HL-60 (cell line): ENCODE data around the gene MAPKAPK3.

ENCODE experiments used
- DNase-seq, 2 experiments: peaks; one replicate each; pipeline ENCODE4 v3.0.0-alpha.2; 2010 to 2020; ENCODE audit warnings: low read depth in 1 of 2, low spot score in 1 of 2
- H3K27ac ChIP-seq: fragments of 250-450 bp; sonication (Bioruptor Pico); replicated peaks from 2 replicates; pipeline ENCODE4 v1.5.1; 2020; ENCODE audit warnings: mild to moderate bottlenecking, moderate library complexity
- H3K27me3 ChIP-seq: fragments of 250-450 bp; sonication (Bioruptor Pico); 2 replicates; pipeline ENCODE4 v1.5.1; 2021; ENCODE audit warnings: mild to moderate bottlenecking, moderate library complexity; ENCODE audit not compliant: insufficient read depth, poor library complexity, severe bottlenecking
- H3K4me3 ChIP-seq: replicated peaks from 2 replicates; pipeline ENCODE4 v1.5.1; 2011; ENCODE audit warnings: mild to moderate bottlenecking, control low read depth, low read length; ENCODE audit not compliant: insufficient read depth
- CTCF ChIP-seq: IDR thresholded peaks from one replicate; pipeline ENCODE4 v1.5.1; 2011; ENCODE audit warnings: low read length, control low read depth, inconsistent platforms; ENCODE audit not compliant: insufficient read depth
- GABPA ChIP-seq: IDR thresholded peaks from 2 replicates; pipeline ENCODE4 v1.6.1; 2012; ENCODE audit warnings: low read depth
- POLR2AphosphoS5 ChIP-seq: IDR thresholded peaks from 2 replicates; pipeline ENCODE4 v1.6.1; 2012; ENCODE audit warnings: low read depth
- REST ChIP-seq: IDR thresholded peaks from 2 replicates; pipeline ENCODE4 v1.6.1; 2012; ENCODE audit warnings: low read depth; ENCODE audit not compliant: insufficient replicate concordance
- SPI1 ChIP-seq: IDR thresholded peaks from 2 replicates; pipeline ENCODE4 v1.6.1; 2012; ENCODE audit warnings: low read depth, mild to moderate bottlenecking, borderline replicate concordance

MAPKAPK3 gene

GRCh38 chr3:50625231-50626182 lies 8.6 kb downstream of the MAPKAPK3 start:
- TF ChIP-seq REST, result peak; percentile 18
- TF ChIP-seq CTCF, result no peak
- no peak for DNase-seq
- no peak overlapping the region for H3K4me3 ChIP-seq
- peak overlapping the region; percentile 25 for H3K27ac ChIP-seq
- H3K27me3 ChIP-seq, result no peaks in the 10 kb centered on the region

DNA sequence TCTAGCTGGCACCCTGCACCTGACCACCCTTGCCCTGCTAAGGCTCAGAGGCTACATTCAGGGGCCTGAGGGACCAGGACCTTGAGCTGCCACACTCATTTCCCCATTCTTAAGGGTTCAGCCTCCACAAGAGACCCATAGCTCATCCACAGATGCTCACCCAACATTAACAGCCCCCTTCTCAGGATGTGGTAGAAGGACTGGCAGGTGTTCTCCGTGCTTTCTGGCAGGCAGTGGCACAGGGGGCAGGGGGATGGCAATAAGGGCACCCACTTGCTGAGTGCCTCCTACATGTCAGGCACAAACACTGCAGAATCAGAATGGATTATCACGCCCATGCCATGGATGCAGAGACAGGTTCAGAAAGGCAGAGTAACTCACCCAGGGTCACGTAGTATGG lies 9.4 kb downstream of the MAPKAPK3 start:
- no peak for DNase-seq
- H3K27me3 ChIP-seq, result no peaks in the 10 kb centered on the region
- no peak for TF ChIP-seq POLR2AphosphoS5
- no peak for TF ChIP-seq GABPA
- no peak for TF ChIP-seq CTCF
- TF ChIP-seq REST, result no peak
- no peak for TF ChIP-seq SPI1
- H3K27ac ChIP-seq, result 0 out of 2 replicates have a peak overlapping the region, but pooled peaks have one; percentile 0
- no peak overlapping the region for H3K4me3 ChIP-seq

DNA sequence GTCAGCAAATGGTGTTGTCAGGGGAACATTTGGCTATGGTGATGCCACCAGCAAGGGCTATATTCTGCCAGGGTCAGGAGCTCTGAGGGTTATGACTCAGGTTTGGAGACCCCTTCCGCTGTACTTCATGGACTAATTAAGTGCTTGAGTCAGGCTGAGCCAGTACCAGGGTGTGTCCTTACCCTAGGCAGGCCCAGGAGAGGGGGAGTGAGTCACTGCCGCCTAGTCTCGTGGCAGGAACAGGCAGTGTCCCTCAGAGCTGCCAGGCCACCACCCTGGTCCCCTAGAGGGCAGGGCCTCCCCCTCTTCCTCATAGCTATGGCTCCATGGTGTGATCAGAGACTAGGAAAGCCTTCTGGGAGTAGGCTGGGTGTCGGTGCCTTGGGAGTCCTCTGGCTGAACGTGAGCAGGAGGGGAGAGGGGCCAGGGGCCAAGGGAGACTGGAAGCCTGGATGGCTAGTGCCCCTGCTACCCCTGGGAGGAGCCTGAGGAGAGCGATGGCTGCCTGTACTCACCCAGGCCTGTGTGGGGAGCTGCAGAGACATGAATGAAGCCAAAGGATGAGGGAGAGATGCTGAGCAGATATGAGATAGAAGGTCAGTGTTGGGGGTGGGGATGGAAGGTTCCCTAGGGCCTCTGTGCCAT lies 10.6 kb downstream of the MAPKAPK3 start:
- H3K4me3 ChIP-seq, result no peak overlapping the region
- H3K27me3 ChIP-seq, result no peaks in the 10 kb centered on the region
- no peak overlapping the region for H3K27ac ChIP-seq
- DNase-seq, result no peak
- no peak for TF ChIP-seq POLR2AphosphoS5
- TF ChIP-seq SPI1, result no peak
- no peak for TF ChIP-seq GABPA
- TF ChIP-seq REST, result no peak
- TF ChIP-seq CTCF, result no peak
